Testis (tissue), 2 donors: ENCODE results near the gene PLB1.

Source experiments
- CTCF ChIP-seq, 3 experiments: fragments of 450-650 bp in 2 of 3; fragments of 200-600 bp in 1 of 3; sonication (generic) in 1 of 3; IDR thresholded peaks; one replicate each; pipeline ENCODE4 v1.5.1; 2016 to 2019; ENCODE audit warnings: antibody characterized with exemption in 3 of 3, mild to moderate bottlenecking in 2 of 3, moderate library complexity in 1 of 3
- POLR2A ChIP-seq: fragments of 450-650 bp; IDR thresholded peaks from one replicate; pipeline ENCODE4 v1.6.1; 2017; ENCODE audit warnings: antibody characterized with exemption, mild to moderate bottlenecking, moderate library complexity

GRCh38 chr2:28521663-28522062 lies 25.8 kb downstream of the PLB1 start:
- no peak for TF ChIP-seq CTCF (IDR thresholded peaks at IDR 0.05)
- no peak for TF ChIP-seq POLR2A
